Fibroblast of skin of abdomen (primary cell): ENCODE data around the gene ANP32A.

Source experiments
- DNase-seq: peaks from one replicate; pipeline ENCODE4 v3.0.0-alpha.2; 2013

The ANP32A gene

DNA sequence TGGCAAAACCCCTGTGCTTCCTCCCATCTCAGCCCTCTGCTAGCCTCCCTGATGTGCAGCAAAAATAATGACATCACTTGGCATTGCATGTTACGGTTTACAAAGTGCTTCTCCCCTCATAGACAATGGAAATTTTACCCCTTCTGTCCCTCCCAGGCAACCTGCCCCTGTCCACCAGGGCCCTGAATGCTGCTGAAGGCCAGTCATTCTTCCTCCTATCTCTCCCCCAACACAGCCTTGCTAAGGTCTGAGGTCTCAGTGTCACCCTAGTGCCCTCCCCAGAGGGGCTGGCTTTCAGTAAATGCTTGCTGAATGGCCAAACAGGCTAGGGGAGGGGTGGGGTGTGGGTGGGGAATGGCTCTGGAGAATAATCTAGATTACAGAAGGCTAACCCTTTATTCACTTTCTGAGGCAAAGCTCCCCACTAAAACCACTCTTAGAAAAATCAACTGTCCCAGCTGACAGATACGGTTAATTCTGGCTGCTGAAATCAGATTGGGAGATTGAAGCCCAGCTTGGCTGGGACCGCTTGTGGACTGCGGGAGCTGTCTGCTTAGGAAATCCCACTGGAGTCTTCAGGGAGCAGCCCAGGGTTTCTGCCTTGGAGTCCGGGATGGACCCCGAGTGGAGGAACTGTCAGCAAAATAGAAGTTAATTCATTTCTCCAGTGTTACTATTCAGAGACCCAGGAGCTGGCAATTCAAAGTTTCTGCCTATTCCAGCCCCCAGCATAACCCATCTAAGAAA, 22.9 kb downstream of the ANP32A start:
- DNase-seq: no peak

DNA sequence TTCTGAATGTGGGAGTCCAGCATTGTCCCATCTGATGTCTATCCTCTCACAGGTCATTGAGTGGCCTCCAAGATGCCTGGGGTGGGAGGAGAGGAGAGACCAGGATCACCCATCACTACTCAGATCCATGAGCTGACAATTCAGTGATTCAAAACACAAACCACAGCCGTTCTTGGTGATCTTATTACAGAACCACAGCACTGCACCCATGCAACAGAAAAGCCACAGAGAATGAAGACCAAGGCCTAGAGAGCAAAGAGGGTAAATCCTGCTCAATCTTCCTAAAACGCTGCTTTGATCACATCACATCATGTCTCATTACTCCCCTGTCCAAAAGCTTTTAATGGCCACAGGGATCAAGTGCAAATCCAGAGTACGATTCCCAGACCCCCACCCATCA, 23.5 kb downstream of the ANP32A start:
- DNase-seq: peak; percentile 55

DNA sequence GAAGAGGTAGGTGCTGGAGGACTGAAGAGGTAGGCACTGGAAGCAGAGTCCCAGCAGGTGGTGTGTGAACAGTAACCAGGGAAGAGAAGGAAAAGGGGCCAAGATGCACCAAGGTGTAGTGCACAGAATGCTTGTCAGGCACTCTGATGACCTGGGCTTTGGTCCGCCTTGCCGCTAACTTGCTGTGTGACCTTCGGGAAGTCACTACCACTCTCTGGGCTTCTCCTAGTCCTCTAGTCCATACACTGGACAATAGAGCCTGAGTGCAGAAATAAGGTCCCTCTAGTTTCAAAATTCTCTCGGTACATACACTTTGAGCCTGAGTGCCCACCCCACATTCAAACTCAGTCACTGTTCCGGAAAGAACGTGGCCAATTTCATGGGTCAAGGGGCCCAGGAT, 24.1 kb downstream of the ANP32A start:
- DNase-seq: no peak

DNA sequence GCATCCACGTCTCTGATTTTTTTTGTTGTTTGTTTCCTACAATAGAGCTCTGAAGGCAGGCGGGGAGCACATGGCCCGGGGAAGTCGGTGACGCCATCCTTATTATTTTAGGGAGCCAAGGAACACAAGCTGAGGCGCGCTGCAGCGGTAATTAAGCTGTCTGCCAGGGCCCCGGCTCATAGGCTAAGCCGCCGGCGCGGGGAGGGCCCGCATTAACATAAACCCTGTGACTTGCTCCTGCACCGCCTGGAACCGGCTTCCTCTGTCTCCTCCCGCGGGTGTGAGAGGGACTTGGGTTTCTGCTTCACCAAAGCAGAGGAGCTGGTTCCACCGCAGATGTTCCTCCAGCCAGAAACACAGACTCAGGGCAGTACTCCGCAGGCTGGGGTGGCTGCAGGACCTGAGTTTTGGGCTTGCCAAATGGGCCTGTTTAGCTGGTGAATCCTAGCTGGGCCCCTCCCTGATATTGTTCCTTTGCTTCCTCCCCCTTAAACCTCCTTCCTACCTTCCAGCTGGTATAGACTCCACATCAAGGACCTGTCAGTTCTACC, 25.3 kb downstream of the ANP32A start:
- DNase-seq: peak; percentile 75

DNA sequence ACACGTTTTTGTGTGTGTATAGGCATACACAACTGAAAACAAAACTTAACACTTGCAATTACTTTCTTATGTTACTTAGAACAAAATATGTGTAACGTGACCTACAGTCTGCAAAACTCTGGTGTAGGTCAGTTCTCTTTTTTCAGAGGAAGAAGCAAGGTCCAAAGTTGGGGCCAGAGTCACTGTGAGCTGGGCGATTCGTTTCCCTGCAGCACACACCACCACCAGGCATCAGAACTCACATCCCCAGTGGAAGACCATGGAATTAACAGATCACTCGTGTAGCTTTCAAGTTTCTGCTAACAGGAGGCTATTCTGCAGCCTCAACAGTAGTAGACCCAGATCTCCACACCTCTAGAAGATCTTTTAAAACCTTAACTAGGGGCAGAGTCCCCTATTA, 25.8 kb downstream of the ANP32A start:
- no peak for DNase-seq

DNA sequence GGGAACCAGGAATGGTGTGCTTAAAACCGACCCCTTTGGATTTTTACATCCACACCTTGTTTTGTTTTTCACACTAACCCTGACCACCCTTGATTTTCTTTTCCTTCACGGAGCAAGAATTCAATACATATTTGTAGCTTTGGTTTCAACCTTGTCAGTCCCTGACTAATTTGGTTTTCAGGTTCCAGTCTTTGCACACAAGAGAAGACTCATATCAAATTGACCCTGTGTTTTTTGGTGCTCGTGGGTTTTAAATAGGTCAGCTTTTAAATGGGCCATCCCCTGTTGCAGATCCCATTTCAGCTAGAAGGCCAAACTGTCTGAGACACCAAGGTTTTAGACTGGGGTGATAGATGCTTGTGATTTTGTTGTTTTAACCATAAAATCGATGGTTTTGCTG, 26.4 kb downstream of the ANP32A start:
- DNase-seq: no peak

DNA sequence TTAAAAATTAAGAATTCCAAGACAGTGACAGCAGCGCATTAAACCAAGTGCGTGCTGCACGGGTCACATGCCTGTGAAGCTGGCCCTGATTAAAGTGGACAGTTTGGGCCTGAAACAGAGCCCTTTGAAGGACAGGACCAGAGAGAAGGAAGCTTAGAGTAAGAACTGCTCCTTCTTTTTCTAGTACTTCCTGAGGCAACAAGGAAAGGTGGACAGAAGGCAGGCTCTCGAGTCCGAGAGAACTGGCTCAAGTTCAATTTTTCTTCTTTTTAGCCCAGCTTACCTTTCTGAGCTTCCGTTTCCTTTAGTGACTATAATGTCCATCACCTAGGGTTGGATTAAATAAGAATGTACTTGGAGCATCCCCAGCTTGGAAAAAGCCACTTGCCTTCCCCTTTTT, 26.9 kb downstream of the ANP32A start:
- no peak for DNase-seq

DNA sequence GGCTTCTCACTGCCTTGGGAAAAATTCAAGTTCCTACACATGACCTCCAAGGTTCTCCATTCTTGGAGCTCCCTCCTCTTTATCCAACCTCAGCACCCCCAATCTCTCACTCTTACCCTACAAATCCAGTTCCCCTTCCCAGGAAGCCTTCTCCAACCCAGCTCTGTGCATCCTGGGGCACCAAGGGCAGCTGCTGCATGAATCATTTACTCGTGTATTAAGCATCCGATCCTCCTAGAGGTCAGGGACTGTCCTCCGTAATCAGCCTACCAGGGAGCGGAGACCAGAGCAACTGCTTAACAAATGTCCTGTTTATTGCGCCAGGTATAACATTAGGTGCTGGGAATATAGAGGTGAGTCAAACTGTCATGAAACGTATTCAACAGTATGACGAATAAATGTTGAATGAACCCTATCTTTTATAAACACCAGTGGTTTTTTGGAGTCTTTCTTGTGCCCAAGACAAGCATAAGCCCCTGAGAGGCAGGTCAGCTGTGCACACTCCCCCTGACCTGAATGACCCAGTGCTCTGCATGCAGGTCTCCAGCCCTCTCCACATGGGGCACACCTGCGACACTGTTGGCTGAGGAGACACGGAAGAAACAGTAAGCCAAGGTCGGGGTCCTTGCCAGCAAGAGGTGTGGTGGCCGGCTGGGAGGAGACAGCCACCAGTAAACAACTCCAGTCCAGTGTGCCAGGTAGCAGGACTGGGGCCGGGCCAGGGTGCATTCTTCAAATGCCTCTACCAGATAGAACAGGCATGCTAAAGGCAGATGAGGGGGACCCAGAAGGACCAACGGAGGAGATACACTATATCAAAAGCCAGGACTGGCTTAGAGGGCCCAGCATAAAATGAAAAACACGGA, 27.6 kb downstream of the ANP32A start:
- DNase-seq: no peak

DNA sequence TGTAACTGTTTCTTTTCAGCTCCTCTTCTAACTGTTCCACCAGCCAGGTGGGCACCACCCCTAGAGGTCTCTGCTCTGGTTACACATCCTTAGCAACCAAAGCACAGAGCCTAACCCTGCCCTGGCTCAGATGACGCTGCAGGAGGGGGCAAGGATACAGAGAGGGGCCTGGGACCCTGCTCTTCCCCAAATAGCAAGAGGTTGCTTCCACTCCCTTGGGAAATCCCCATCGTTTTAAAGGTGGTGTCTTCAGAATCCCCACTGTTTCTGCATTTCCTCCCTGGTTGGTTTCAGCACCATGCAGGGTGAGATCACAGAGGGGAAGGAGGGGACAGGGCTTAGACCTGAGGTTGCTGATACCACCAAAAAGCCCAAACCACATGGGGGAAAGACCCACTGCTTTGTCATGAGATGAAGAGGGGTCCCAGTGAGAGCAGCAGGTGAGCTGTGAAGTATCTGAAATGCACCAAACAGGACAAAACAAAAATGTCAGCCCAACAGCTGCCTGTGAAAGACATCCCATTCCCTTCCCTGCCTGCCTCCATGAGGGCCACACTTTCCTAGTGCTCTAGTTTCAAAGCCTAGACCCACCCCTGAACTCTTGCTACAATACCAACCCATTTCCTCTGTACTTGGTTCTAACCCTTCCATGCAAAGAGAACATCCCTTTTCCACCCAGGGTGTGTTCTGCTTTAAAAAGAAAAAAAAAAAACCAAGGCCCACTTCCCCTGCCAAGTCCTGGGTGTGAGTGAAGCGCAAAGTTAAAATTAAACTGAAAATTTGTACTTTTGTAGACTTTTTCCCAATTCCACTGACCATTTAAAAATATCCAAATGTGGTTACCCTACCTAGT, 29.0 kb downstream of the ANP32A start:
- DNase-seq: no peak

DNA sequence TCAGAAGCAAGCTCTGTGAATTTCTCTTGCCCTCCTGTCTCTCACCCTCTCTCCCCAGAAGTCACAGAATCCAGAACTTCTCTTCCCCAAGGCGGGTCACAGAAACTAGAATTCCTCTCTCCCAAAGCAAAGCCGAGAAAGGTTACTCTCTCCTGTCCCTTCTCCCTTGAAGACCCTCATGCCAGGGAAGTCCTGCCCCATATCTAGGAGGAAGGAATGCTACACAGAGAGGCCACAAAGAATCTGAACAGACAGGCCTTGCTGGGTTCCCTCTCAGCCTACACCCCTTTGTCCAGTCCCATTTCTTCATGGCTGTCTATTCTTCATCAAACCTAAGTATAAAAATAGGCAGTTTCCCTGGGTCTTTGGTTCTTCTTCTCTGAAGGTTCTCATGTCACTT, 29.8 kb downstream of the ANP32A start:
- DNase-seq: no peak

DNA sequence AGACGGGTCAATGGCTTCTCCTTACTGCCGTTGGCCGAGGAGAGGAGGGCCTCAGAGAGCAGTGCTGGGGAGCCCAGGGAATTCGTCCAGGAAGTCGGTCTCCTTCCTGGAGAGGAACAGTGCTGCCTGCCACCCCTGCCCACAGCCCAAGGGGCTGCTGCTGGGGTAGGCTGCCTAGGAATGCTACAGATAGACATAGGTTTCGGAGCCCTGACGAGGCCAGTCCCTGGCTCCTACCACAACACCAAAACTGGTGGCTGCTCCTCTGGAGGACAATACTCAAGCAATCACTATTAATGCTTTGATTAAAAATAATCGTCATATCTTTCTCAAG, 30.5 kb downstream of the ANP32A start:
- no peak for DNase-seq

DNA sequence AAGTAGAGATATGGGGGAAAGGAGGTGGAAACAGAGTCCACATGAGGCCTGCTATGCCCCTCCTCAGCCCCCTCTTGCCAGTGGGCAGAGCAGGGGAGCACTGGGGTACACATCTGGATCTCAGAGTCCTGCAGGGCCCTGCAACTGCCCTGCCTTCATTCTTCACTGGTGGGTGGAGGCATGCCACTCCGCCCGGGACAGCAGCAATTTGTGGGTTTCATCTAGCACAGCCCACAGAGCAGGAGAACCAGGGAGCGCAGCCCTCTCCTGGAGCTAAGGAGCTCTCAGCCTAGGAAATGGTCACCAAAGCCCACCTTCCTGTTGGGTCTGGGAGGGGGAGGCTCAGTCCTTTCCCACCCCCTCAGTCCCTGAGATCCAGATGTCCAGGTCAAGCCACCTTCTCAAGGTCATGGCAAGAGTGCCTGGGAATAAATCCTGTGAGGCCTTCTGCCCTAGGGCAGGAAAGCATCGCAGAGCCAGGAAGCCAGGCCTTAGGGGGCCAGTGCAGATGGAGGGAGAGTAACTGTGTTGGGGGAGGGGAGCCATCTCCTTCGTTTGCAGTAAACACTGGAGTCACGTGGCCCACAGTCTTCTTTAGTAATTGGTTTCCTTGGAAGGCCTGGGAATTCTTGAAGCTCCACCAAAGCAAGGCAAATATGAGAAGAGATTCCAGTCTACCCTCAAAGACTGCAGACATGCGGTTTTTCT, 31.0 kb downstream of the ANP32A start:
- DNase-seq: peak; percentile 92

DNA sequence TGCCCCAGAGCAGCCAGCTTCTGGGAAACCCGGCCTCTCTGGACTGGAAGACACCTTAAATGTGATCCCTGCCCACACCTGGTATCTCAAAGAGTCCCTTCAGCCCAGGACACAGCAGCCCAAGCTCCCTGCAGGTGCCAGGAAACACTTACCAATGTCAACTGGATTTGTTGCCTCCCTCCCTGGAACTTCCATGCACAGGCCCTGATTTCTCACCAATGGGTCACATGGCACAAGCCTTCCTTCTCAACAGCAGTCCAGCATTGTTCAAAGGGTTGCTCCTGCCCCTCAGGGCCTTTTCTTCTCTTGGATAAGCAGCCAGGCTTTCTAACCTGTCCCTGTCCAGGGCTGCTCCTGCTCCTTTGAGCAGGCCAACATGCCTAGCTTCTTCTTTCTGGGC, 31.6 kb downstream of the ANP32A start:
- DNase-seq: no peak

DNA sequence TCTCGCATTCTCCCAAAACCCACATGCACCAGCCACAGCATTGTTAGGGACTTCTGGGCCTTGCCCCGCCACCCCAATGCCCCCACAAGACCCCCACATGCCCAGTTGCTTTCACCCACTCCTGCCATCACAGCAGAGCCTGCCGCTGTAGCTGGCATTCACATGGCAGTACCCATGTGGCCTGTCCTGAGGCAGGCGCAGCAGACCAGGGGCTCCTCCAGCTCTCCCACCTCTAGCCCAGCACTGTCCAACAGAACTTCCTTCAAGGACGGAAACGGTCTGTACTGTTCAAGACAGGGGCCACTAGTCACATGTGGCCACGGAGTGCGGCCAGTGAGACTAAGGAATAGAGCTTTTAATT, 32.5 kb downstream of the ANP32A start:
- no peak for DNase-seq

DNA sequence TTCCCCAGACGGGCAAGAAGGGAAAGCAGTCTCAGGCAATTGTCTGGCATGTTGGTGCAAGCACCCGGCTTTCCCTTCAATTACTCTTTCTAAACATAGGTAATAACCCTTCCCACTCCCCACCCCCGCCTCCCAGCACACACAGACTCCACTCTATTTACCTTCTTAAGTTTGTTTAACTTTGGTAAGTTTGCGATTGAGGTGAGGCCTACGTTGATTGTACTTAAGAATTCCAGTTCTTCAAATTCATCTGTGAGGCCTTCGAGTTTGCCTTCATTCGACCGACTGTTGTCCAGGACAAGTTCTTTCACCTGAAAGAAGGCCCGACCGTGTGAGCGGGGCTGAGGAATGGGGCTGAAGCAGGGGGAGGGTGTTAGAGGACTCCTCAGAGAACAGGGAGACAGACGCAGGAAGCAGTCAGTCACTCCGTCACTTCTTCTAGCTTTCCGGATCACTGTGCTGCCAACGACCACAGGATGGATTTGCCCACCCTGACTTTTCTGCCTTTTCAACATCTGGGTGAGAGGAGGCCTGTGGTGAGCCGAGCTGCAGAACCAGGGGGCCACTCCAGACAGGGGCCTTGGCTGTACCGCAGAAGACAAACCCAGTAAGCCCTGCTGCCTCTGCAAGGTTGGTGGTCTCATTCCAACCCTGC, 33.0 kb downstream of the ANP32A start:
- DNase-seq: no peak

DNA sequence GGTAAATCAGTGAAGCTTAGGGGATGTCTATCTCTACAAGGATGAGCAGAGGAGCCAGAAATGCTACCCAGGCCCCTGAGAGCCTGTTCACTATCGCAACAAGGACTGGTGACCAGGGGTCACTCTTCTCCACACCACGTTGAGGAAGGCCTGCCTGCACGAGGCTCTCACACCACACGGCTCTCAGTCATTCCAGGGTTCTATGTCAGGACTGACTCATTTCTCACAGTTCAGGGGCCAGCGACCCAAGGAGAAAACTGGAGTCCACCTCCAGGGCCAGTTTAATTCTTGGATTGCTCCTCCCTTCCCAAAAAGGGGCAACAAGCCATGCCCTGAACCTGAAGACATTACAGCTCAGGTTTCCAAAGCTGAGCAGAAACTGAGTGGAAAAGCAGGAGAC, 33.9 kb downstream of the ANP32A start:
- DNase-seq: no peak

DNA sequence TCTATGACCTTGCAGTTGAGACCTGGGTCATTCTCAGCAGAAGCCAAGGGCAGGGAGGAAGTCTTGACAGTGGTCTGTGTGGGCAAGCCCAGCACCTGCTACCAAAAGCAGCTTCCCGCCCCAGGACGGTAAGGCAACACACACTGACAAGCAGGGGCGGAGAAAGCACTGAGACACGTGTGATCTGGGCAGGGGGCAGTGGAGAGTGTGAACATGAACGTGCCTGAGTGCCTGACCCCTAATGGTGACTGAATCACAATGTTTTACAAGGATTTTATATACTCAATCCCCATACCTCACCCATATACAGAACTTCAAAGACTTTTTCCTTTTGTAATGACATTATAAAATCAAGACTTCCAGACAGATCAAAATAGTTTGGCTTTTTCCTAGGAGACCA, 35.2 kb downstream of the ANP32A start:
- no peak for DNase-seq

DNA sequence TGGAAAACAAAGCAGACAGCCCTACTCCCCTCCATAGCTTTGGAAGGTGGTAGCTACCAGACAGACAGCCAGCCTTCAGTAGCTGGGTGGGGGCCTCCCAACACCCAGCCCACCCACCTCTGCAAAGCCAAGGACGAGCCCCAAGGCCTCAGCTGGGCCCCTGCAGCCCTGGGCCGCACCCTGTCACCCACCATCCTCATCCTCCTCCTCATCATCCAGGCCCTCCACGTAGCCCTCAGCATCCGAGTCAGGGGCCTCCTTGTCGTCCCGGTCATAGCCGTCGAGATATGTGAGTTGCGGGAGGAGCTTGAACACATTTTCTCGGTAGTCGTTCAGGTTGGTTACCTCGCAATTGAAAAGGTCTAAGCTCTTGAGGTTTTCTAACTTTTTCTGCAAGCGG, 36.5 kb downstream of the ANP32A start:
- no peak for DNase-seq

DNA sequence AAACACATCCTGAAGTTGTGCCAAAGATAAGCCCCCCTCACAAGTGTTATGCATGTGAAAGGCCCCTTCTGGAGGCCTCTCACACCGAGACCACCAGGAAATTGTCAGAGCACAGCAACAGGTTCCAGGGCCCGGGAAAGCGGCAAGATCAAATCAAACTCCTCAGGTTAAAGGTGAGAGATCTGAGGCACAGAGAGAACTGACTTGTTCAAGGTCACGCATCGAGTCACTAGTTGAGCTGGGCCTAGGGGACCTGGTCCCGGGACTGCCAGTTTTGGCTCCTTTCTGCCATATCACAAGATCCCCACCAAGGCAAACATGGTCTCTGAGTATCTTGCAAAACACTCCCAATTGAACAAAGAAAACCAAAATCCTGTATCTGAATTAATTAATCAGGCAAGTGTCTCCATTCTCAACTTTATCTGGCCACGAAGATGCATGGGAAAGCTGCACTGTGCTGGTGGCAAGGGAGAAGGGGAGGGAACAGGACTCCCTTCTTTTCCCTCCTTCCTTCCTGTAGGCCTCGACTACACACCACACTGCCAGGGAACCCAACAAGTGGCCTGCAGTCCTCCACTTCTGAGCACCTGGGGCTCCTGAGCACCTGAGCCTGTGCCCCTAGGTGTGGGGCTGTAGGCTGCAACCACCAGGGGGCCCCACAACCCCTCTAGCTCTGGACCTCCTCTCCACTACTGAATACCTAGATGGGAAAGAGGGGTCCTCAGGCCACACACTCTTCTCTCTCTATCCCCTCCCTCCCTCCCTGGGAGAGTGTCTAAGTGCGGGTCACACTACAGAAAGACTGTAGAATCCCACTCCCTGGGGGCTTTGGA, 37.3 kb downstream of the ANP32A start:
- DNase-seq: no peak

DNA sequence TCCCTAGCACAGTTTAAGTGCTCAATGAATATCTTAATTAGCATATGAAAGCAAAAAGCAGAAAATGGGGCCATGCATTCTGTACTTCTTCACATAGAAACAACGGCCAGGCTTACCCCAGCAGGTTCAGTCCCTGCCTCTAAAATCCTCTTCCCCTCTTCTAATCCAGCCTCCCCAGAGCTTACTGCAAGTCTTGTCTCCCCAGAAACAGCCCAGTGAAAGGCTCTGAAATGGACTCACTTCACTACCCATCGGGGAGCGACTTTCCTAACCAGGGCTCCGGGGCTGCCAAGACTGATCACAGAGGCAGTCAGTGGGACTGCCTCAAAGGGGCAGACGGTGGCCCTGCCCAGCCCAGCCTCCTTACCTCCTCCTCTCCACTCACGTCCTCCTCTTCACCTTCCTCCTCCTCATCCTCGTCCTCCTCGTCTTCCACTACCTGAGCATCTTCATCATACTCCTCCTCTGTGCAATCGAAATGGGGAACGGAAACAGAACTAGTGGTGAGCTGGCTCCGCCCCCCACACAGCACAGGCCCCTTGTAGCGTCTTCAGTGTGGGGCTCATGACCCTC, 38.0 kb downstream of the ANP32A start:
- DNase-seq: no peak
